B cell (primary cell): ENCODE measurements around the gene KRTAP19-2.

ENCODE experiments used
- CTCF ChIP-seq: fragments of 200-600 bp; IDR thresholded peaks from one replicate; pipeline ENCODE4 v1.8.0; 2022; ENCODE audit warnings: antibody characterized with exemption, mild to moderate bottlenecking
- EZH2 ChIP-seq: IDR thresholded peaks from 2 replicates; pipeline ENCODE4 v1.6.1; 2012; ENCODE audit warnings: borderline replicate concordance, low read depth, mild to moderate bottlenecking, moderate library complexity, low read length; ENCODE audit not compliant: insufficient read depth, poor library complexity, severe bottlenecking

- TF ChIP-seq CTCF (no peak), EZH2 (no peak)
Observed at GRCh38 chr21:30448514-30448913, 38.7 kb downstream of the KRTAP19-2 start.
